Common myeloid progenitor, CD34-positive (primary cell): ENCODE results near the gene SHOX.

Experiments used
- CTCF ChIA-PET: fragments of 350-600 bp; sonication (Branson Sonifier 250); formaldehyde crosslinking; loops from one replicate; lab custom pipeline; 2021; ENCODE audit warnings: antibody characterized with exemption; lab: Charles Lee
- POLR2A ChIA-PET: fragments of 350-600 bp; sonication (Branson Sonifier 250); formaldehyde crosslinking; loops from one replicate; lab custom pipeline; 2021; ENCODE audit warnings: antibody characterized with exemption; lab: Charles Lee
- DNase-seq, 3 donors: peaks; one replicate each; pipeline versions ENCODE4 v3.0.0 to v3.0.0-alpha.2; 2013
- H3K27ac ChIP-seq, 2 experiments: 1 replicate in 1 of 2; 2 replicates in 1 of 2; pipeline ENCODE4 v1.7.0; 2013; ENCODE audit warnings: inconsistent platforms in 2 of 2, low read length in 2 of 2, mild to moderate bottlenecking in 2 of 2, low read depth in 1 of 2, moderate library complexity in 1 of 2; ENCODE audit not compliant: severe bottlenecking in 2 of 2, insufficient read depth in 1 of 2, poor library complexity in 1 of 2
- H3K27me3 ChIP-seq, 5 experiments: replicated peaks in 2 of 5; 1 replicate in 3 of 5; 2 replicates in 2 of 5; pipeline versions ENCODE4 v1.6.1 to v1.7.0; 2013; ENCODE audit warnings: low read length in 4 of 5, mild to moderate bottlenecking in 2 of 5, moderate library complexity in 2 of 5, inconsistent platforms in 1 of 5; ENCODE audit not compliant: insufficient read depth in 5 of 5, control insufficient read depth in 4 of 5
- H3K36me3 ChIP-seq, 4 experiments: 1 replicate in 2 of 4; 2 replicates in 2 of 4; pipeline versions ENCODE4 v1.6.1 to v1.7.0; 2013; ENCODE audit warnings: low read length in 3 of 4, control low read depth in 1 of 4, mild to moderate bottlenecking in 1 of 4; ENCODE audit not compliant: control insufficient read depth in 4 of 4, insufficient read depth in 4 of 4
- H3K4me1 ChIP-seq, 4 experiments: 1 replicate in 3 of 4; 2 replicates in 1 of 4; pipeline versions ENCODE4 v1.6.1 to v1.7.1; 2013; ENCODE audit warnings: low read length in 3 of 4, mild to moderate bottlenecking in 3 of 4, control low read depth in 1 of 4, inconsistent platforms in 1 of 4, moderate library complexity in 1 of 4; ENCODE audit not compliant: control insufficient read depth in 4 of 4, insufficient read depth in 4 of 4; ENCODE audit errors: control extremely low read depth in 1 of 4
- H3K4me3 ChIP-seq, 7 experiments: 1 replicate in 4 of 7; 2 replicates in 3 of 7; pipeline versions ENCODE4 v1.5.1 to v1.7.0; 2013; ENCODE audit warnings: mild to moderate bottlenecking in 7 of 7, low read length in 6 of 7, moderate library complexity in 6 of 7, inconsistent platforms in 2 of 7, low read depth in 2 of 7, control low read depth in 1 of 7; ENCODE audit not compliant: insufficient read depth in 4 of 7, control insufficient read depth in 1 of 7; ENCODE audit errors: extremely low read depth in 1 of 7
- H3K9me3 ChIP-seq, 5 experiments: 1 replicate in 4 of 5; 2 replicates in 1 of 5; pipeline versions ENCODE4 v1.6.1 to v1.7.1; 2013; ENCODE audit warnings: low read length in 4 of 5, mild to moderate bottlenecking in 2 of 5, inconsistent platforms in 1 of 5, low read depth in 1 of 5, moderate library complexity in 1 of 5; ENCODE audit not compliant: control insufficient read depth in 4 of 5, insufficient read depth in 2 of 5; ENCODE audit errors: control extremely low read depth in 1 of 5
- WGBS: methylation state at CpG from one replicate; pipeline ENCODE4 v1.1.5; 2013; ENCODE audit not compliant: insufficient coverage; 5-methylcytosine and 5-hydroxymethylcytosine counted together

SHOX gene

GRCh38 chrX:637660-638481 is 7.3 kb downstream of the SHOX start:
- Histone ChIP-seq H3K4me3 (no peak overlapping the region), H3K9me3 (no peaks in the 10 kb centered on the region), H3K4me1 (peaks cover 0 to 2% (median 0%) of the 10 kb centered on the region in 4 experiments), H3K27me3 (peaks cover 0 to 92% (median 39%) of the 10 kb centered on the region in 5 experiments), H3K27ac (no peak overlapping the region), H3K36me3 (no peaks in the 10 kb centered on the region)
- CTCF ChIA-PET, result no interaction called here
- POLR2A ChIA-PET, result no interaction called here
- no peak for DNase-seq
- WGBS, result 3% methylated on average over 20 of the region's 29 CpGs

- Histone ChIP-seq H3K27me3 (peaks cover 0 to 92% (median 39%) of the 10 kb centered on the region in 5 experiments), H3K9me3 (no peaks in the 10 kb centered on the region), H3K4me3 (no peak overlapping the region), H3K27ac (no peak overlapping the region), H3K4me1 (peaks cover 0 to 2% (median 0%) of the 10 kb centered on the region in 4 experiments), H3K36me3 (no peaks in the 10 kb centered on the region)
- ChIA-PET POLR2A (no interaction called here), CTCF (no interaction called here)
- 14% methylated on average over 15 of the region's 18 CpGs for WGBS
- no peak for DNase-seq
Measured at GRCh38 chrX:638482-639131, 8.0 kb downstream of the SHOX start.

- 3% methylated on average over 8 of the region's 9 CpGs for WGBS
- Histone ChIP-seq H3K4me1 (peaks cover 0 to 2% (median 0%) of the 10 kb centered on the region in 4 experiments), H3K9me3 (no peaks in the 10 kb centered on the region), H3K36me3 (no peaks in the 10 kb centered on the region), H3K27me3 (peaks cover 0 to 92% (median 37%) of the 10 kb centered on the region in 5 experiments), H3K27ac (no peak overlapping the region), H3K4me3 (no peak overlapping the region)
- ChIA-PET POLR2A (no interaction called here), CTCF (no interaction called here)
- DNase-seq, result no peak
Measured at GRCh38 chrX:639151-639550, 8.6 kb downstream of the SHOX start.

- ChIA-PET POLR2A (no interaction called here), CTCF (no interaction called here)
- WGBS, result 13% methylated on average over 8 of the region's 10 CpGs
- H3K9me3 ChIP-seq, result no peaks in the 10 kb centered on the region
- H3K36me3 ChIP-seq, result no peaks in the 10 kb centered on the region
- no peak for DNase-seq
- H3K27ac ChIP-seq, result no peak overlapping the region
- H3K4me3 ChIP-seq, result no peak overlapping the region
- peaks cover 0 to 92% (median 39%) of the 10 kb centered on the region in 5 experiments for H3K27me3 ChIP-seq
- H3K4me1 ChIP-seq, result peaks cover 0 to 2% (median 0%) of the 10 kb centered on the region in 4 experiments
Measured at GRCh38 chrX:640641-641040, 10.1 kb downstream of the SHOX start.

GRCh38 chrX:641671-642435 is 11.3 kb downstream of the SHOX start:
- no peak for DNase-seq
- WGBS, result 7% methylated on average over 13 of the region's 37 CpGs
- Histone ChIP-seq H3K9me3 (no peaks in the 10 kb centered on the region), H3K27ac (no peak overlapping the region), H3K4me3 (no peak overlapping the region), H3K27me3 (peaks cover 0 to 100% (median 40%) of the 10 kb centered on the region in 5 experiments), H3K4me1 (peaks cover 0 to 2% (median 0%) of the 10 kb centered on the region in 4 experiments), H3K36me3 (no peaks in the 10 kb centered on the region)
- CTCF ChIA-PET, result no interaction called here
- POLR2A ChIA-PET, result no interaction called here

GRCh38 chrX:642436-643240 is 12.0 kb downstream of the SHOX start:
- no peak for DNase-seq
- Histone ChIP-seq H3K27ac (no peak overlapping the region), H3K4me3 (no peak overlapping the region), H3K27me3 (peaks cover 0 to 92% (median 37%) of the 10 kb centered on the region in 5 experiments), H3K4me1 (no peaks in the 10 kb centered on the region), H3K36me3 (no peaks in the 10 kb centered on the region), H3K9me3 (no peaks in the 10 kb centered on the region)
- CTCF ChIA-PET, result no interaction called here
- POLR2A ChIA-PET, result no interaction called here
- WGBS, result 10% methylated on average over 22 of the region's 24 CpGs
